Measurements from ENCODE around the gene PUS1.

- TF ChIP-seq YY1 (IDR thresholded peaks at IDR 0.05; ENCODE audit: insufficient read depth, insufficient read length) = no peak
- TF ChIP-seq ZNF274 (IDR thresholded peaks at IDR 0.05; ENCODE audit: low read depth, low read length) = no peak
- no peak for TF ChIP-seq SUZ12 (IDR thresholded peaks at IDR 0.05; ENCODE audit: extremely low read depth, insufficient read depth, insufficient read length)
These were observed 12.6 kb upstream of the PUS1 start for GRCh38 chr12:131916306-131917138.
